ENCODE data around the gene PER2. TPM values are rescaled to one million over a fixed set of nuclear protein-coding genes. Genes with fewer than 3 reads are reported as not detected.

PER2 gene
- 2.0 and 2.2 TPM in 2 replicates for polyA plus RNA-seq (2013)

DNA sequence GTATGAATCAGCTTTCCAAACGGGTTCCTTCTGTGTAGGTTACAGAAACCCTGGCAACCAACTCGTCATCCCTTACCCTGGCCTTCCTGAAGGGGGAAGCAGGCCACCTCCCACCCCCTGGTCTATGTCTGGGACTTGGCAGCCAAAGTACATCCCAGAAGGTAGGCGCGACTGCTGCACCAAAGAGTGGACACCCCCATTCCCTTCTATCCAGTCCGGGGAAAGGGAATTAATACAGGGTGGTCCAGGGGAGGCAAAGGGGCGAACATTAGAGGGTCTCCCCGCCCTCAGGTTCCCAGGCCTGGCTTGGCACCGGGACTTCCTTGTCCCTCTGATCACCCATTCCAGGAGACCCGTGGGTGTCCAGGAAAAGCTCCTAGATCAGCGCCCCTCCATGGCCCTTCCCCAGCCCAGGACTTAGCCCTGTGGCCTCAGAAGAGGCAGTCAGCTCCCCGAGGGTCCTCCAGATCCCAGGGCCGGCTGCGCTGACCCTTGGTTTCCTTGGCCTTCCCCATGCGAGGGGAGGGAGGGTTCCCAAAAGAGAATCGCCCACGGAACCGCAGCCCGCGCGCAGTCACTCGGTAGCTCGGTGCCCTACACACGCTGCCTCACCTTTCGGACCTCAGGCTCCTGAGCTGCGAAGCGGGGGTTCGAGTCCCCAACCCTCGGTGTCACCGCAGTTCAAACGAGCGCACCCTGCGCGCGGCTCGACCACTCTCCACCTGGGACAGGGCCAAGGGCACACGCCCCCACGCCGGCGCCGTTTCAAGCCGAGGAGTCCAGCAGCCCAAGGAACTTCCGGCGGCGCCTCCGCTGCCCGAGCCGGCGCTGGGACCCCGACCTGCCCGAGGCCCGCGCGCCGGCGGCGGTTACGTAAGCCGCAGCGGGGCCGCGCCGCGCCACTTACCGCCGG is at the start of gene PER2:
Gene PER2, minus strand, starts transcription at position 874 of the 913 bp plus-strand sequence. CDS start 10,674 bp downstream, outside the sequence.
- Histone ChIP-seq H3K14ac (ENCODE audit: low read length) (peak within 1 kb of the TSS; percentile 3), H3K27me3 (ENCODE audit: insufficient read depth, low read length) (no peaks in the 10 kb centered on the region), H2BK120ac (ENCODE audit: insufficient read depth, low read length, poor library complexity) (no peak within 1 kb of the TSS), H4K91ac (ENCODE audit: low read depth, low read length) (no peak within 1 kb of the TSS), H3K9me3 (ENCODE audit: insufficient read depth, low read depth, low read length) (peaks cover 3% of the 10 kb centered on the region), H3K4me1 (ENCODE audit: control insufficient read depth in 1 of 2, insufficient read depth in 2 of 2, low read length in 2 of 2) (peaks cover 18 to 30% of the 10 kb centered on the region in 2 experiments), H2AK5ac (ENCODE audit: low read length) (no peak within 1 kb of the TSS), H2BK12ac (ENCODE audit: low read length) (no peak within 1 kb of the TSS), H3K36me3 (ENCODE audit: control insufficient read depth in 1 of 2, insufficient read depth in 2 of 2, low read length in 2 of 2) (no peaks in the 10 kb centered on the region), H3K18ac (ENCODE audit: low read length) (peak within 1 kb of the TSS; percentile 44), H3K4me2 (ENCODE audit: low read length) (peak within 1 kb of the TSS; percentile 88), H3K4ac (ENCODE audit: low read depth, low read length) (no peak within 1 kb of the TSS), H3K4me3 (ENCODE audit: low read depth, low read length) (peak within 1 kb of the TSS; percentile 77), H3K27ac (ENCODE audit: low read depth, low read length) (peak within 1 kb of the TSS; percentile 11), H3K79me2 (ENCODE audit: control insufficient read depth, insufficient read depth, low read length, poor library complexity) (peaks cover 2% of the 10 kb centered on the region), H2AFZ (ENCODE audit: insufficient read depth, low read length, poor library complexity) (peak within 1 kb of the TSS; percentile 38), H3K23ac (ENCODE audit: low read length) (no peak within 1 kb of the TSS), H4K8ac (ENCODE audit: low read depth, low read length) (peak within 1 kb of the TSS; percentile 59), H2BK5ac (ENCODE audit: low read depth, low read length, poor library complexity) (no peak within 1 kb of the TSS), H4K12ac (ENCODE audit: low read depth, low read length) (no peak within 1 kb of the TSS), H3K79me1 (ENCODE audit: low read length) (peaks cover 5% of the 10 kb centered on the region), H3K9ac (ENCODE audit: low read length) (peak within 1 kb of the TSS; percentile 50)
- peak; percentile 70 to 78 for DNase-seq
- WGBS (ENCODE audit: extremely low coverage, insufficient coverage, insufficient read length) = no CpG with 5 or more reads among the region's 65 CpGs

DNA sequence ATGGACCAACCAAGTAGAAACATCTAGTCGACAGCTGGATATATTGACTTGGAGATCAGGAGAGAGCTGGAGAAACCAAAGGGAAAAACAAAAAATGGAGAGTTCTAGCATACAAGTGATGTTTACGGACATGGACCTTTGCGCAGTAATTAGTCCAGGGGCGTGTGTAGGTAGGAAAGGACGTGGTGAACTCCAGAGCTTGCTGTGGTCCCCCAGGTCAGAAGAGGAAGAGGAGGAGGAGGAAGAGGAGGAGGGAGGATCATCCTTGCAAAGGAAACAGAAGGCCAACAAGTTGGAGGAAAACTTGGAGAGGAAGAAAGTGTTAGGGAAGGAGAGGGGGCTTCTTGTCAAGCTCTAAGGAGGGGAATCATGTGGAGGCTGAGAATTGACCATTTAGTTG is 49.4 kb upstream of the PER2 start:
- Histone ChIP-seq H3K14ac (ENCODE audit: low read length) (no peak overlapping the region), H3K27ac (ENCODE audit: low read depth, low read length) (no peak overlapping the region), H3K4me3 (ENCODE audit: low read depth, low read length) (no peak overlapping the region), H2BK12ac (ENCODE audit: low read length) (no peak overlapping the region), H2AFZ (ENCODE audit: insufficient read depth, low read length, poor library complexity) (no peak overlapping the region), H2AK5ac (ENCODE audit: low read length) (no peak overlapping the region), H4K12ac (ENCODE audit: low read depth, low read length) (no peak overlapping the region), H3K9ac (ENCODE audit: low read length) (no peak overlapping the region), H3K23ac (ENCODE audit: low read length) (no peak overlapping the region), H2BK120ac (ENCODE audit: insufficient read depth, low read length, poor library complexity) (no peak overlapping the region), H3K27me3 (ENCODE audit: insufficient read depth, low read length) (no peaks in the 10 kb centered on the region), H4K91ac (ENCODE audit: low read depth, low read length) (no peak overlapping the region), H4K8ac (ENCODE audit: low read depth, low read length) (no peak overlapping the region), H3K4me1 (ENCODE audit: control insufficient read depth in 1 of 2, insufficient read depth in 2 of 2, low read length in 2 of 2) (no peaks in the 10 kb centered on the region), H3K79me1 (ENCODE audit: low read length) (no peaks in the 10 kb centered on the region), H2BK5ac (ENCODE audit: low read depth, low read length, poor library complexity) (no peak overlapping the region), H3K4ac (ENCODE audit: low read depth, low read length) (no peak overlapping the region), H3K36me3 (ENCODE audit: control insufficient read depth in 1 of 2, insufficient read depth in 2 of 2, low read length in 2 of 2) (peaks cover 0 to 5% of the 10 kb centered on the region in 2 experiments), H3K4me2 (ENCODE audit: low read length) (no peak overlapping the region), H3K79me2 (ENCODE audit: control insufficient read depth, insufficient read depth, low read length, poor library complexity) (no peaks in the 10 kb centered on the region), H3K9me3 (ENCODE audit: insufficient read depth, low read depth, low read length) (no peaks in the 10 kb centered on the region), H3K18ac (ENCODE audit: low read length) (no peak overlapping the region)
- WGBS (ENCODE audit: extremely low coverage, insufficient coverage, insufficient read length) = no CpG with 5 or more reads among the region's 5 CpGs
- DNase-seq = no peak

DNA sequence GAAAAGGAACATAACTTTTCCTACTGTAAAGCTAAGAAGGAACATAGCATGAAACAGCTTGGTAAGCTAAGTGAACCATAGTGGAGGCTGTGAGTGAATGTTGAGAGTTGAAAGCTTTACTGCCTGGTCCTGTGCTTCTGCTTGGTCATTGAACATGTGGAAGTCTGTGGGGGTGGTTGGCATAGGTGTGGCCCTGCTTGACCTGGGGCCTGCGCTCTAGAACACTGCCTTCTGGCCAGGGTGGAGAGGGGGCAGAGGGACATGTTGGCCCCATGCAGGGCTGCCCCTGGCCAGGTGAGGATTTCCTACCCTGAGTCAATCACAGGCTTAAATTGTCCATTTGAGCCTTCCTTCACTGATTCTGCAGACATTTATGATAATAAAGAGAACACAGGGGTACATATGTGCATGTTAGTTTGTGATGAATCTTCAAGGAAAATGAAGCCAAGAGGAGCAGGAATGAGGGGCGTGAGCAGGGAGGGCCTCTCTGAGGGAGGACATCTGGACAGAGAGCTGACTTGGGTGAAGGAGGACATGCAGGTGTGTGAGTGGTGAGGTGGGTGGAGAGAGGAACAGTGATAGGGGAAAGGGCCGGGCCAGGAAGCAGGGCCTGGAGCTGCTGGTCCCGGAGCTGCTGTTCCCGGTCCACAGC is 48.5 kb upstream of the PER2 start:
- H3K23ac ChIP-seq (ENCODE audit: low read length) = no peak overlapping the region
- H2BK12ac ChIP-seq (ENCODE audit: low read length) = no peak overlapping the region
- no CpG with 5 or more reads among the region's 5 CpGs for WGBS (ENCODE audit: extremely low coverage, insufficient coverage, insufficient read length)
- H2AFZ ChIP-seq (ENCODE audit: insufficient read depth, low read length, poor library complexity) = no peak overlapping the region
- no peak overlapping the region for H3K4me3 ChIP-seq (ENCODE audit: low read depth, low read length)
- no peak overlapping the region for H2AK5ac ChIP-seq (ENCODE audit: low read length)
- H2BK5ac ChIP-seq (ENCODE audit: low read depth, low read length, poor library complexity) = no peak overlapping the region
- no peaks in the 10 kb centered on the region for H3K9me3 ChIP-seq (ENCODE audit: insufficient read depth, low read depth, low read length)
- no peak overlapping the region for H3K4me2 ChIP-seq (ENCODE audit: low read length)
- no peak overlapping the region for H4K91ac ChIP-seq (ENCODE audit: low read depth, low read length)
- H3K27me3 ChIP-seq (ENCODE audit: insufficient read depth, low read length) = no peaks in the 10 kb centered on the region
- H3K79me2 ChIP-seq (ENCODE audit: control insufficient read depth, insufficient read depth, low read length, poor library complexity) = no peaks in the 10 kb centered on the region
- no peak for DNase-seq
- H3K4me1 ChIP-seq (ENCODE audit: control insufficient read depth in 1 of 2, insufficient read depth in 2 of 2, low read length in 2 of 2) = no peaks in the 10 kb centered on the region
- H3K27ac ChIP-seq (ENCODE audit: low read depth, low read length) = no peak overlapping the region
- H4K8ac ChIP-seq (ENCODE audit: low read depth, low read length) = no peak overlapping the region
- H3K18ac ChIP-seq (ENCODE audit: low read length) = no peak overlapping the region
- no peak overlapping the region for H3K9ac ChIP-seq (ENCODE audit: low read length)
- H3K14ac ChIP-seq (ENCODE audit: low read length) = no peak overlapping the region
- peaks cover 0 to 5% of the 10 kb centered on the region in 2 experiments for H3K36me3 ChIP-seq (ENCODE audit: control insufficient read depth in 1 of 2, insufficient read depth in 2 of 2, low read length in 2 of 2)
- no peak overlapping the region for H4K12ac ChIP-seq (ENCODE audit: low read depth, low read length)
- H3K79me1 ChIP-seq (ENCODE audit: low read length) = no peaks in the 10 kb centered on the region
- H2BK120ac ChIP-seq (ENCODE audit: insufficient read depth, low read length, poor library complexity) = no peak overlapping the region
- no peak overlapping the region for H3K4ac ChIP-seq (ENCODE audit: low read depth, low read length)

GRCh38 chr2:238336151-238336550 is 47.7 kb upstream of the PER2 start:
- Histone ChIP-seq H3K27ac (ENCODE audit: low read depth, low read length) (no peak overlapping the region), H4K8ac (ENCODE audit: low read depth, low read length) (no peak overlapping the region), H3K9me3 (ENCODE audit: insufficient read depth, low read depth, low read length) (no peaks in the 10 kb centered on the region), H3K27me3 (ENCODE audit: insufficient read depth, low read length) (no peaks in the 10 kb centered on the region), H3K4me3 (ENCODE audit: low read depth, low read length) (no peak overlapping the region), H4K12ac (ENCODE audit: low read depth, low read length) (no peak overlapping the region), H3K23ac (ENCODE audit: low read length) (no peak overlapping the region), H3K4ac (ENCODE audit: low read depth, low read length) (no peak overlapping the region), H3K18ac (ENCODE audit: low read length) (no peak overlapping the region), H3K79me1 (ENCODE audit: low read length) (no peaks in the 10 kb centered on the region), H3K4me2 (ENCODE audit: low read length) (no peak overlapping the region), H2AK5ac (ENCODE audit: low read length) (no peak overlapping the region), H2BK12ac (ENCODE audit: low read length) (no peak overlapping the region), H3K9ac (ENCODE audit: low read length) (no peak overlapping the region), H2AFZ (ENCODE audit: insufficient read depth, low read length, poor library complexity) (no peak overlapping the region), H3K14ac (ENCODE audit: low read length) (no peak overlapping the region), H2BK5ac (ENCODE audit: low read depth, low read length, poor library complexity) (no peak overlapping the region), H3K79me2 (ENCODE audit: control insufficient read depth, insufficient read depth, low read length, poor library complexity) (no peaks in the 10 kb centered on the region), H4K91ac (ENCODE audit: low read depth, low read length) (no peak overlapping the region), H2BK120ac (ENCODE audit: insufficient read depth, low read length, poor library complexity) (no peak overlapping the region), H3K4me1 (ENCODE audit: control insufficient read depth in 1 of 2, insufficient read depth in 2 of 2, low read length in 2 of 2) (no peaks in the 10 kb centered on the region), H3K36me3 (ENCODE audit: control insufficient read depth in 1 of 2, insufficient read depth in 2 of 2, low read length in 2 of 2) (peaks cover 0 to 5% of the 10 kb centered on the region in 2 experiments)
- DNase-seq = no peak
- WGBS (ENCODE audit: extremely low coverage, insufficient coverage, insufficient read length) = no CpG with 5 or more reads among the region's 2 CpGs

Measured in trophoblast cell (in vitro differentiated cells and primary cell).